GM18499 (cell line): ENCODE results near the gene CA14.
A peak's percentile ranks its signal among the peaks of the same experiment; 100 is the strongest.
"Not testable (repeated sequence)": the region's sequence is repeated elsewhere in the genome, so short reads cannot be mapped to it uniquely, and the experiment has no call there.

Experiments used
- ATAC-seq: cut with Tn5 transposase; IDR thresholded peaks from one replicate; pipeline ENCODE4 v1.9.1; 2021; ENCODE audit warnings: moderate number of reproducible peaks; ENCODE audit not compliant: insufficient read depth, unreplicated experiment

CA14 gene

DNA sequence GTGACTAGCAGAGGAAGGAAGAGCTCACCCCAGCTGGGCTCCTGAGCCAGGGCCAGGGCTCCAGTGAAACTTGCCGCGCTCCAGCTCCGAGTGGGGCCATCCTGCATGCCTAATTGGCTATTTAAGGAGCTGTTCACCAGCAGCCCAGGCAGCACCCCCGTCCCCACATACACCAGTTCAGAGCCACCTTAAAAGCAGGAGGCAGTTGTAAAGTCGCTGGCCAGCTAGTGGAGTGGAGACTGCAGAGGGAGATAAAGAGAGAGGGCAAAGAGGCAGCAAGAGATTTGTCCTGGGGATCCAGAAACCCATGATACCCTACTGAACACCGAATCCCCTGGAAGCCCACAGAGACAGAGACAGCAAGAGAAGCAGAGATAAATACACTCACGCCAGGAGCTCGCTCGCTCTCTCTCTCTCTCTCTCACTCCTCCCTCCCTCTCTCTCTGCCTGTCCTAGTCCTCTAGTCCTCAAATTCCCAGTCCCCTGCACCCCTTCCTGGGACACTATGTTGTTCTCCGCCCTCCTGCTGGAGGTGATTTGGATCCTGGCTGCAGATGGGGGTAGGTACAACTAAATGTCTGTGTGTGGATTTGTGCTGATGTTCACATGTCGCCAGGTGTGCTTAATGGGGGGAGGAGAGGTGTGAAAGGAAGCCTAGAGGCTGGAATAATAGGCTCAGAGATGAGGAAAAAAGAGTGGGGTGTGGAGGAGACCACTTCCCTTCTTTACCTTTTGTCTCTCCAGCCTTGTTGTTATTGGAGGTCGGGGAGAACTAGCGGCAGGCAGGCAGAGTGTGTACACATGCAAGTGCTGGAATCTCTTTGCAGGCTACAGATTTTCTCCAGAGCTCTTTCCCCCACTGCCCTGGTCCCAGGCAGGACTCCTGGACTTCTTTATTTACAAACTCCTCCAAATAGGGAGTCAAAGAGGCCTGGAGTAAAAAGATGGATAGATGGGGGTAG lies at the start of gene CA14:
CA14 (plus strand) TSS at position 151 of the 962 bp plus-strand sequence; CDS start at position 506, 355 bp downstream.
- ATAC-seq: no peak

DNA sequence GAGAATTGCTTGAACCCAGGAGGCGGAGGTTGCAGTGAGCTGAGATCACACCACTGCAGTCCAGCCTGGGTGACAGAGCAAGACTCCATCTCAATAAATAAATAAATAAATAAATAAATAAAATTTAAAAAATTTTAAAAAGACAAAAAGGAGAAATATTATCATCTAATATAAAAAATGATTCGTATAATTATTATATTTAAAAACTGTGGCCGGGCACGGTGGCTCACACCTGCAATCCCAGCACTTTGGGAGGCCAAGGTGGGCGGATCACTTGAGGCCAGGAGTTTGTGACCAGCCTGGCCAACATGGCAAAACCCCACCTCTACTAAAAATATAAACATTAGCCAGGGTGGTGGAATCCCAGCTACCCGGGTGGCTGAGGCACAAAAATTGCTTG lies 49.1 kb upstream of the CA14 start:
- not testable (repeated sequence) for ATAC-seq

DNA sequence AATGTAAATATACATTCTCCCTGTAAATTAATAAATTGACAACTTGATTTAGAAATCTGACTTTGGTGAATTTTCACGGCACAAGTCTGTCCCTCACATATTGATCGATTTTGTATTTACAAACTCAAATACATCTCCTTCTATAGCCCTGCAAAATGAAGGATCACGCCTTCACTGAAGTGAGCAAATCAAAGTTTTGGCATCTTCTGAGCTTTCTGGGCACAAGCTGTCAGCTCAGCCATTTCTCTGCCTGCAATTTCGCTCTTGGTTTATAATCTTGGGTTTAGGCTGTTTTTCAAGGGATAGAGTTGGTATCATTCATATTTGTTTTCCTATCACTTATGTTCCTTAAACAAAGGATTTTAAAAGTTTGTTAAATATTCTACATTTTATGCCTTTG lies 47.5 kb upstream of the CA14 start:
- ATAC-seq: no peak

DNA sequence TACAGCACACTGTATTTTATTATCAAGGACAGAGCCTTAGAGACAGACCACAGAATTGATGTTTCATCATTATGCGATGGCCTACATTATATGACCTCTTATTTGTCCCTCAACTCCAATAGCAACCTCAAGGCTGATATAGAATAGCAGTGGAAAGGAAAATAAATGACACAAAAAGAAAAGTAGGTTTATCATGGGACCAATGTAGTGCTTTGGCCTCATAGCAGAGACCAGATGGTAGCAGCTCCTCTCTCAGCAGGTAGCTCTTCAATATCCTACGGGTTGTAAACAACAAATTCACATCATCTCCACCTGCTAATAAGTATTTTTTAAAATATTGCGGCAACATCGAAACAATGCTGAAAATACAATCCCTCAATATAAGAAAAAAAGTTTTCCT lies 46.9 kb upstream of the CA14 start:
- ATAC-seq: no peak

DNA sequence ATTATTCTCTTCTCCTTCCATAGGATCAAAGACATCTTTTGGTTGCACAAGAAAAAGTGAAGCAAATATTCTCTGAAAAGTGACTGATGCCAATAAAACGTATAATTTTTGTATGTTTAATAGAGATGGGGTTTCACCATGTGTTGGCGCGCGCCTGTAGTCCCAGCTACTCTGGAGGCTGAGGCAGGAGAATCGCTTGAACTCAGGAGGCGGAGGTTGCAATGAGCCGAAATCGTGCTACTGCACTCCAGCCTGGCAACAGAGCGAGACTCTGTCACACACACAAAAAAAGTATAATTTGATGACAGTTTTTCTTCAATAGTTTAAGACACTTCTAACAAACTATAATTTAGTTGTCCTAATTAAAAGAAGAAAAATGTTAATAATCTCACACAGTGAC lies 45.5 kb upstream of the CA14 start:
- no peak for ATAC-seq

DNA sequence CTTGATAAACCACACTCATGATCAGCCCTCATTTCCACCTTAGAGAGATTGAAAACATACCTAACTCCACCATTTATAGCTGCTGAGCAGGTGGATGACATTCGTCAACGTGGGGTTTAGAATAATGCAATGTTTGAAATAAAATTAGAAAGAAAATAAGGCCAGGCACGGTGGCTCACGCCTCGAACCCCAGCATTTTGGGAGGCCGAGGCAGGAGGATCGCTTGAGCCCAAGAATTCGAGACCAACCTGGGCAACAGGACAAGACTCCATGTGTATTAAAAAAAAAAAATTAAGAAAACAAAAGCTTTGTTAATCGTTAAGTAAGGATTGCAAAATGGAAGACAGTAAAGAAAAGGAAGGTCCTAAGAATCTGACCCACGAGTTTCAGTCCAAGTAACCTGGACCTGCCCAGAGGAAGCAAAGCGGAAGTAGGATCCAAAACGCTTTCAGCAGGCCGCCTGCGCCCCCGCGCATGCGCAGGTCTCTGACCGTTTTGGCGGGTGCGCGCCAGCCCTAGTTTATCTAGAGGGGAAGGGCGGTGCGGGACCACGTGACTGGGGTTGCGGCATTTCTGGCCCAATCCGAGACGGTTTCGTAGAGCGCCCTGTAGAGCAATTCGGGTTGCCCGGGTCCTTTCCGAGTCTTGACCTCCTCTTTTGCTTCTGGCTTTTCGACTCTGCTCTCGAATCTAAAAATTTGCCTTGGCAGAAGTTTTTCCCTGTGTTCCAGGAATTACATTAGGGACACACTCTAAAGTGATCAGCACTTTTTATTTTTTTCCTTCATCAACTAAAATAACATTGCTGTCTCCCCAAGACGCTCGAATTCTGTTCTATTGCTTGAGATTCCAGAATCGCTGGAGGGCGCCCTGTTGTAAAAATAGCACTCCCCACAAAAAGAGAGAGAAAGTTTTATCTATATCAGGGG lies 44.1 kb upstream of the CA14 start:
- peak; percentile 42 for ATAC-seq

DNA sequence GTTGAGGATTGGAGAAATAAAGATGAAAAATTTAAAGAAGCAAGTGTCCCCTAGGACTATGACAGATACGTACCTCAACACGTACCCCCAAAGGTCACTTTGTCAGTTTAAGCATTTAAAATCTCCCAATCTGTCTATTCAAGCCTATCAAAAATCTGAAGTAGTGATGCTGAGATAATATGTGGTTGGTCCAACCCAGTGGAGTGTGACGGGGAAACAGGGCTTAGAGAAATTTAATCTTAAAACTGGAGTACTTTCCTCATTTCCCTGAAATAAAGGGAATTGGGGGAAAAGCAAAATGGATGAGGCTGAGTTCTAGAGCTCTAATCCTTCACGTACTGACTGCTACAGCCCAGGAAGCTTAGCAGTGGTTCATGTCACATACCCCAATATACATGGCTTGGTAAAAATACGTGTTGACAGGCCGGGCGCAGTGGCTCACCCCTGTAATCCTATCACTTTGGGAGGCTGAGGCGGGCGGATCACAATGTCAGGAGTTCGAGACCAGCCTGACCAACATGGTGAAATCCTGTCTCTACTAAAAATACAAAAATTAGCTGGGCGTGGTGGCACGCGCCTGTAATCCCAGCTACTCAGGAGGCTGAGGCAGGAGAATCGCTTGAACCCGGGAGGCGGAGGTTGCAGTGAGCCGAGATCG lies 43.3 kb upstream of the CA14 start:
- not testable (repeated sequence) for ATAC-seq

DNA sequence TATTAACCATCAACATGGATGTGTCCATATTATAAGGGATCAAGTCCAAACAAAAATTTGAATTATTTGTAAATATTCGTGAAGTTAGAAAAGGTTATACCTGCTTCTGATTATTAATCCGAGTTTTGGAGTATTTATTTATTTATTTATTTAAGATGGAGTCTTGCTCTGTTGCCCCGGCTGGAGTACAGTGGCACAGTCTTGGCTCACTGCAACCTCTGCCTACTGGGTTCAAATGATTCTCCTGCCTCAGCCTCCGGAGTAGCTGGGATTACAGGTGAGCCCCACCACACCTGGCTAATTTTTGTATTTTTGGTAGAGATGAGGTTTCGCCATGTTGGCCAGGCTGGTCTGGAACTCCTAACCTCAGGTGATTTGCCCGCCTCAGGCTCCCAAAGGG lies 41.7 kb upstream of the CA14 start:
- not testable (repeated sequence) for ATAC-seq

DNA sequence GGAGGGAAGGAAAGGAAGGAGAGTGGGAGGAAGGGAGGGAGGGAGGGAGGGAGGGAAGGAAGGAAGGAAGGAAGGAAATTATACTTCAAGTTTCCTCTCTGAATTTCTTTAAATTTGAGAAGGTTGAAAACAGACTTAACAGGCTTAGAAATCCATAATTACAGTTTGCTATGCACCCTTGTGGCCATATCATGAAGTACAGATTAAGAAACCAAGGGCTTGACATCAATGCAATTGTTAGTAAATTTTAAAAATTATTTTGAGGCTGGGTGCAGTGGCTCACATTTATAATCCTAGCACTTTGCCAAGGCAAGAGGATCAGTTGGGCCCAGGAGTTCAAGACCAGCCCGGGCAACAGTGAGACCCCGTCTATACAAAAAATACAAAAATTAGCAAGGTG lies 36.0 kb upstream of the CA14 start:
- ATAC-seq: no peak

DNA sequence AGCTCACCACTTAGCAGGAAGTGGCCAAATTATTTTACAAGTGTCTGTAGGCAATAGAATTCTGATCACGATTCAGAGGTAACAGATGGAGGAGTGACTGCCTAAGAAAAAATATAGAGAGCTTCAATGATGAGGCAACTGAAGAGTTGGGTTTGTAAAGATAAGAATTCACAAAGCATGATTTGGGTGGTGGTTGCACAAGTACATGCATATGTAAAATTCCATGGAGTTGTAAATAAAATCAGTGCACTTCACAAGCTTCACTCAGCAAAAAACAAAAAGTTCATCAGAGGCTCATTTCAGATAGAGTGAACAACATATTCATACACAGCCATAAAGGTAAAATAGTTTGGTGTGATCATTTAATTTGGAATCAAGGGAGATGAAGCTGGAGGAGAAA lies 32.6 kb upstream of the CA14 start:
- ATAC-seq: no peak

DNA sequence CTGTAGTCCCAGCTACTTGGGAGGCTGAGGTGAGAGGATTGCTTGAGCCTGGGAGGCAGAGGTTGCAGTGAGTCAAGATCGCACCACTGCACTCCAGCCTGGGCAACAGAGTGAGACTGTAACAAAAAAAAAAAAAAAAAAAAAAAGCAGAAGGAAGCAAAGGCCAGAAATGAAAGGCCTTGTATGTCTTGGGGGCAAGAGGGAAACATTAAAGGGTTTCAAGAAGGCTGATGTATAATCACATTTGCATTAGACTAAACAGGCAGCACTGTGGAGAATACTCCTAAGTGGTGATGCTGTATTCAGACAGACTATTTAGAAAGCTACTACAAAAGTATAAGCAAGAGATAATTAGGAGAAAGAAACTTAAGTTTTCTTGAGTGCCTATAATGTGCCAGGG lies 32.0 kb upstream of the CA14 start:
- ATAC-seq: no peak

DNA sequence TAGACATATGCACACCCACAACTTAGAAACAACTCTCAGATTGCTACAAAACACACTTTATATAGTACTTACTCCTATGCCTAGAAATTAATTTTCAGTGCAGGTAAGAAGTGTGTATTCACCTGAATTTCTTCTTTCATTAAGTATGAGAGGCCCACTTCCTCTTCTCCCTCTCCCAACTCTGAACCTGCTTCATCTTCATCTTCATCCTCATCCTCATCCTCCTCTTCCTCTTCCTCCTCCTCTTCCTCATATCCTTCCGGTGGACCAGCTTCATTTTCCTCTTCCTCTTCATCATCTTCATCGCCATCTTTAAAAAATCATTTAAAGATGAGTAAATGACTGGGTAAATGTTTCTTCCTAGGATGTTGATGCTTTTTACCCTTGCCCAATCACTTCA lies 31.1 kb upstream of the CA14 start:
- ATAC-seq: no peak

DNA sequence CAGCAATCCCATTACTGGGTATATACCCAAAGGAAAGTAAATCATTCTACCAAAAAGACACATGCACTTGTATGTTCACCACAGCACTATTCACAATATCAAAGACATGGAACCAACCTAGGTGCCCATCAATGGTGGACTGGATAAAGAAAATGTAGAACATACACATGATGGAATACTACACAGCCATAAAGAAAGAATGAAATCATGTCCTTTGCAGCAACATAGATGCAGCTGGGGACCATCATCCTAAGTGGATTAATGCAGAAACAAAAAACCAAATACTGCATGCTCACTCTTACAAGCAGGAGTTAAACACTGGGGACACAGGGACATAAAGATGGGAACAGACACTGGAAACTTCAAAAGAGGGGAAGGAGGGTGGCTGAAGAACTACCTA lies 30.3 kb upstream of the CA14 start:
- no peak for ATAC-seq

DNA sequence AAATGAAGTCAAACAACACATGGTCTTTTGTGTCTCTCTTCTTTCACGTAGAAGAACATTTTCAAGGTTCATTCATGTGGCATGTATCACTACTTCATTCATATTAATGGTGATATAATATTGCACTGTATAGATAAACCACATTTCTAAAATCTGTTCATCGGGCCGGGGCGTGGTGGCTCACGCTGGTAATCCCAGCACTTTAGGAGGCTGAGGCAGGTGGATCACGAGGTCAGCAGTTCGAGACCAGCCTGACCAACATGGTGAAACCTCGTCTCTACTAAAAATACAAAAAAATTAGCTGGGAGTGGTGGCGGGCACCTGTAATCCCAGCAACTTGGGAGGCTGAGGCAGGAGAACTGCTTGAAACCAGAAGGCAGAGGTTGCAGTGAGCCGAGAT lies 29.3 kb upstream of the CA14 start:
- not testable (repeated sequence) for ATAC-seq

DNA sequence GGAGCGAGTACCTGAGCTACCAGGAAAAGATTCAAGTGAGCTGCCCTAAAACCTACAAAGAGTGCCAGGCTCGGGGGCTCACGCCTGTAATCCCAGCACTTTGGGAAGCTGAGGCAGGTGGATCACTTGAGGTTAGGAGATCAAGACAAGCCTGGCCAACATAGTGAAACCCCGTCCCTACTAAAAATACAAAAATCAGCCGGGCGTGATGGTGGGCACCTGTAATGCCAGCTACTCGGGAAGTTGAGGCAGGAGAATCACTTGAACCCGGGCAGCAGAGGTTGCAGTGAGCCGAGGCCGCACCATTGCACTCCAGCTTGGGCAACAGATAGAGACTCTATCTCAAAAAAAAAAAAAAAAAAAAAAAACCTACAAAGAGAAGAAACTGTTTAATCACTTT lies 24.7 kb upstream of the CA14 start:
- ATAC-seq: not testable (repeated sequence)

DNA sequence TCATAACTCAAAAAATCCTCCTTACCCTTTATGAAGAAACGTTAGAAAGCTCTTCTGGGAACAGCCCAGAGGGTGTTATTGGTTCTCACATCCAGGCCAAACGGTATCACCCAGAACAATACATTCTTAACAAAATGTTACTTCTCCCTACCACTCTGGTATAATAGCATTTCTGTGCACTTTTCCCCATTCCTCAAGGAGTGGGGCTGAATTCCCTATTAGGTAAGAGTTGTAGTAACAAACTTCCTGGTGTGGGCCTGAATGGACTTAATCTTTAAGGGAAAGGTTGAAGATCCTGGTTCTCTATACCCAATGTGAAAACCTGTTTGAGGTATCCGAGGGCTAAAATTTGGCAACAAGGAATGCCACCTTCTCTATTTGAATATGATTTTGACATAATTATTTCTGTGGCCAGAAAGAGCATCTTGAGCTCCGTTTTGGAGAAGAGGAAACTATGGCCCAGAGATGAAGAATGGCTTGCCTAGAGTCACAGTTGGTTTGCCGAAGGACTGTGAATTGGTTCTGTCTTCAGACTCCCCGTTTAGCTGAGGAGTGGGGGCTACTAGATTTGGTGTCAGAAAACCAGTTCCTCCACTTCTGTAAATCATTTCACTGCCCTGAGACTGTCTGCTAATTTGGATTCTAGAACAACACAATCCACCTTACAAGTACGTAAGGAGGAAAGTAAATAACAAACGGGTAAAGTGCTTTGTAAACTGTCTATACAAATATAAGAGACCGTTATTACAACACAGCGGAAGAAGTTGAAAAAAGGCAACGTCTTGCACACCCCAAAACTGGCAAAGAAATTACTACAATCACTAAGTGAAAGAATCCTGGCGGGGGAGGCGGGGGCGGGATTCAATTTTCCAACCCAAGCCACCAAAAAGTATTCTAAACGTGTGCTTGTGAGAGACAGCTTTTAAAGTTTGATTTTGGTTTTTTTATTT lies 23.9 kb upstream of the CA14 start:
- ATAC-seq: no peak

DNA sequence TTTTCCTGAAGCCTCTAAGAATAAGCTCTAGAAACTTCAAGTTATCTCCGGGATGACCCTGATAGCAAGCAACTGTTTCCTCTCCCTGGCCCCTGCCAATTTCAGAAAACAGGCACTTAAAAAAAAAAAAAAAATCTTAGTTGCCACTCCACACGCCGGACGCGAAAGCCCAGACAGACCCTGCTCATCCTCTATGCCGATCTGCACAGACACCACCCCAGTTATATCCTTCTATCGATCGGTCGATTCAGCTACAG lies 23.3 kb upstream of the CA14 start:
- ATAC-seq: no peak

DNA sequence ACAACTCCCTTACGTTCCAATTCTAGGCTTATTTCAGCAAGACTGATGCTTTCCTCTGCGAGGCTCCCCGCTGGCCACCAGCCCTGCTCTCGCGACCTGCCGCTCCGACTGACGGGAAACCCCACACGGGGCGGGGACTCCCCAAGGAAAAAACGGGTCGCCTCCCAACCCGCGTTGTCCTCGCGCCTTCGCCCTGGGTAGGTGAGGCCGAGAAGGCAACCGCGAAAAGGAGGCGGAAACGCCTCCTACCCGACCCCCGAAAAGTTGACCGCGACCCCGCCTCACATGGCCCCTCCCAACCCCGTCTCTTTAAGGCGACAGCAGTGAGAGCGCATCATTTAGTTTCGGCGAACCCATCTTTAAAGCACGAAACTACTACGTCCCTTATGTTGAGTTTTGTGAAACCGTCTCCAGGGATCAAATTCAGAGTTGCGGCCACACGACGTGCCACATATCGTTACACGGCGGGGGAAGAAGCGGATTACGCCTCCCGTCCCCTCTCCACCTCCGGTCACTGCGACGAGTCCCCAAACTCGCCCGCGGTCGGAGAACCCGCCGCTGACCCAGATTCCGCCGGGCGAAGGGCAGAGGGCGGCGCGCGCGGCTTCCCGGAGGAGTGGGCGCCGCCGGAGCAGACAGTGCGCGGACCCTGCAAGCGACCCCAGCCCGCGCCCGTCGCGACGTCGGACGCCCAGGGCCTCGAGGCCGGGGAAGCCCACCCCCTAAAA lies 22.8 kb upstream of the CA14 start:
- no peak for ATAC-seq

DNA sequence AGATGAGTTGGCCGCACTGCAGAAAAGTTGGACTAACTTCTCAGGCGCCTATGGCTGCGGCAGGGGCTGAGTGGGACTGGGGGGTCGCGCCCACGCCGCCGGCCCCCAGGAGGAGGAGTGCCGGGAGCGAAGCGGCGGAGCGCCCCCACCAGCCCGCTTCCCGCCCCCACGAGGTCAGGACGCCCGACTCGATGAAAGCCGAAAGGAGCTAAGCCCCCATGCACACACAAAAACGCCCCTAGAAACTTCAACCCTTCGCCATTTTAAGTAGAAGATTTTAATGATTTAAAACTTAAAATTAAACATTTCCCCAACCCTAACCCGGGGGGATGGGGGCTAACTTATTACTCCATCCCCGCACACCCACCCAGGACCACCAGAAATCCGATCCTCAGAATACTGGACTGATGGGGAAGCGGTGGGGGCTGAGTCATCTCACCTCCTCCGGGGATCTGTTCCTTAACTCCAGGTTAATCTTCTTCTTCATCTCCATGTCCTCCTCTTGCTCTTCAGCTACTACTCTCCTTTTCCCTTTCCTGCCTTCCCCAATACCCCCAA lies 22.2 kb upstream of the CA14 start:
- ATAC-seq: no peak
